WI38 (cell line): ENCODE results near the gene TCF12.

Experiments
- H3K4me3 ChIP-seq: 2 replicates; pipeline ENCODE4 v1.5.1; 2011; ENCODE audit warnings: low read depth, mild to moderate bottlenecking, control low read depth, low read length
- TF ChIP-seq, protein P1 (sequence below): IDR thresholded peaks from 2 replicates; pipeline ENCODE4 v1.5.1; 2012; ENCODE audit warnings: low read depth, mild to moderate bottlenecking, control low read depth, low read length

TCF12 gene

GRCh38 chr15:57098896-57099295 lies 180.5 kb downstream of the TCF12 start:
- TF ChIP-seq, protein P1, sequence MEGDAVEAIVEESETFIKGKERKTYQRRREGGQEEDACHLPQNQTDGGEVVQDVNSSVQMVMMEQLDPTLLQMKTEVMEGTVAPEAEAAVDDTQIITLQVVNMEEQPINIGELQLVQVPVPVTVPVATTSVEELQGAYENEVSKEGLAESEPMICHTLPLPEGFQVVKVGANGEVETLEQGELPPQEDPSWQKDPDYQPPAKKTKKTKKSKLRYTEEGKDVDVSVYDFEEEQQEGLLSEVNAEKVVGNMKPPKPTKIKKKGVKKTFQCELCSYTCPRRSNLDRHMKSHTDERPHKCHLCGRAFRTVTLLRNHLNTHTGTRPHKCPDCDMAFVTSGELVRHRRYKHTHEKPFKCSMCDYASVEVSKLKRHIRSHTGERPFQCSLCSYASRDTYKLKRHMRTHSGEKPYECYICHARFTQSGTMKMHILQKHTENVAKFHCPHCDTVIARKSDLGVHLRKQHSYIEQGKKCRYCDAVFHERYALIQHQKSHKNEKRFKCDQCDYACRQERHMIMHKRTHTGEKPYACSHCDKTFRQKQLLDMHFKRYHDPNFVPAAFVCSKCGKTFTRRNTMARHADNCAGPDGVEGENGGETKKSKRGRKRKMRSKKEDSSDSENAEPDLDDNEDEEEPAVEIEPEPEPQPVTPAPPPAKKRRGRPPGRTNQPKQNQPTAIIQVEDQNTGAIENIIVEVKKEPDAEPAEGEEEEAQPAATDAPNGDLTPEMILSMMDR = no peak

GRCh38 chr15:57100136-57100539 lies 181.7 kb downstream of the TCF12 start:
- TF ChIP-seq, protein P1 = no peak
- no peak overlapping the region for H3K4me3 ChIP-seq

More at GRCh38 chr15:57098896-57099295, 180.5 kb downstream of the TCF12 start:
- no peak overlapping the region for H3K4me3 ChIP-seq

DNA sequence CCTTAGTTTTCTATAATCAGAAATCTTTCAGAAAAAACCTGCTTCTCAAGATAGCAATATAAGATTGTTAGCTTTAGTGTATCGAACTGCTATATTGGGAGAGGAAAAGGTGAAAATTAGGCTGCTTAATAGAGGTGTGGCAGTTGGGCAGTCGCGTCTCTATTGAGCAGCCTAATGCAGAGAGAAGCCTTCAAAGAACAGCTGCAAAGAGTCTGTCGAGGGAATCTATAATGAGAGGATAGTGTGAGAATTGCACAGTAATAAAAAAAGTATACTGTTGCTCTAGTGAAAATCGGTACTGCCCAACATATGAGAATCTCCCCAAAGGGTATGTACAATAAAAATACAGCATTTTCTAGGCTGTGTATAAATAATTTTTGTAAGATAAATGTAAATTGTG lies 184.4 kb downstream of the TCF12 start:
- TF ChIP-seq, protein P1 = no peak
- H3K4me3 ChIP-seq = no peak overlapping the region

DNA sequence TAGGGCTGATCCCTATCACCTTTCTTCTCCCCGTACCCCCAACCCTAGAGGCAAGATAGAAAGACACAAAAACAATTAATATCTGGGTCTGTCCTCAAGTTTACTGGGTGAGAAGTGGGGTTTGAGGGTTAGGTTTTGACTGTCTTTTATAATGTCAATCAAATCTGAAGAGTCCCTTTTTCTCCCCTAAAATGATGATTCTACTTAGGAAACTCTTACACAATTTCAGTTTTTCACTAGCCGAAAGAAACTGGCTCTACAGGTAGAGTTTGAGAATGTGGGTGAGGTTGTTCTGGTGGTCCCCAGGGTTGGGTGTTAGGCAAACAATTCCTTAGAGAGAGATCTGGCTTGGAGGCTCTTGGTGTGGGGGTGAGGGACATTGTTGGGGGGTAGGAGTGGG lies 189.9 kb downstream of the TCF12 start:
- no peak overlapping the region for H3K4me3 ChIP-seq
- TF ChIP-seq, protein P1 = no peak

GRCh38 chr15:57109005-57109404 lies 190.6 kb downstream of the TCF12 start:
- H3K4me3 ChIP-seq = no peak overlapping the region
- TF ChIP-seq, protein P1 = no peak

- no peak overlapping the region for H3K4me3 ChIP-seq
- TF ChIP-seq, protein P1 = 0 out of 2 replicates have a peak, but pooled peaks have one; percentile 12
Observed at GRCh38 chr15:57111002-57111401, 192.6 kb downstream of the TCF12 start.

- H3K4me3 ChIP-seq = no peak overlapping the region
Observed at GRCh38 chr15:57112178-57112577, 193.7 kb downstream of the TCF12 start.

More at GRCh38 chr15:57112178-57112577, 193.7 kb downstream of the TCF12 start:
- TF ChIP-seq, protein P1 = no peak
